ENCODE data around the gene WWC2.
A peak's percentile ranks its signal among the peaks of the same experiment; 100 is the strongest.
"Not testable (repeated sequence)": the region's sequence is repeated elsewhere in the genome, so short reads cannot be mapped to it uniquely, and the experiment has no call there.

Gene WWC2

DNA sequence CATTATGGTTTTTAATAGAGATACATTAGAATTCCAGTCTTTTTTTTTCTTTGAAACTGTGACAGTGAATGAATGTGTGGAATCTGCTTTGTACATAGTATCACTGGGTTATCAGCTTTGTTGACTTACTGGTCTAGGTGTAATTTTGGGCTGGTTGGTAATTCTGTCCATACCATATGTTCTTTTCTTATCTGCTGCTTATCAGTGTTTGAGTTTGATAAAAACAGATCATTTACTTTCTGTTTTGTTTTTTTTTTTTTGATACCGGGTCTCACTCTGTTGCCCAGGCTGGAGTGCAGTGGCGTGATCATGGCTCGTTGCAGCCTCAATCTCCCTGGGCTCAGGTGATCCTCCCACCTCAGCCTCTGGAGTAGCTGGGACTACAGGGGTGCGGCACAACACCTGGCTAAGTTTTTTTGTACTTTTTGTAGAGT is 12.4 kb downstream of the WWC2 start:
- H3K4me3 ChIP-seq, result no peak overlapping the region
- peaks cover 27% of the 10 kb centered on the region for H3K4me1 ChIP-seq
- DNase-seq (ENCODE audit: low spot score in 2 of 2), result no peak
- in situ Hi-C loops (cut with MboI; ENCODE audit: low sequenced_read_pairs), result no loop called here
- H3K9me3 ChIP-seq, result no peaks in the 10 kb centered on the region
- H3K36me3 ChIP-seq (replicated peaks), result no peaks in the 10 kb centered on the region; the same call in none of the 2 replicates
- H3K27me3 ChIP-seq (ENCODE audit: low read depth), result no peaks in the 10 kb centered on the region

DNA sequence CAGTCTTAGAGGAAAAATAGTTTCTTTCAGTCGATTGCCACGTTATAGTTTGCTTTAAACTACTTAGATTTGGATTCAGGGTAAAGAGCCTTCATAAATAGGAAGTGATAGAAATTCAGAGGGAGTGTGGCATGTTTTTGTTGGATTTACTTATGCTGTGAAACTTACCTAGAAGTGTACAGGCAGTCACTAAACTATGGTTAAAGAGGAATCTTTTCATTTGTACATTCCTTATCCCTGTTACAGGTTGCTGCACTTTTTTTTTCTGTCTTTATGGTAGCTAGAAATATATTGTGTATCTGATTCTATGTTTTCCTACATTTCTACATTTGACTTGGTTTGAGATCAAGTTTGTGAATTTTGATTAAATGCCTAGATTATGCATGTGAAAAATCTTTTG is 19.1 kb downstream of the WWC2 start:
- H3K4me3 ChIP-seq, result no peak overlapping the region
- peak in 1 of 2 experiments; percentile 49 for DNase-seq (ENCODE audit: low spot score in 2 of 2)
- peaks cover 54% of the 10 kb centered on the region for H3K4me1 ChIP-seq
- H3K36me3 ChIP-seq (replicated peaks), result no peaks in the 10 kb centered on the region
- in situ Hi-C loops (cut with MboI; ENCODE audit: low sequenced_read_pairs), result no loop called here
- no peaks in the 10 kb centered on the region for H3K9me3 ChIP-seq
- H3K27me3 ChIP-seq (ENCODE audit: low read depth), result no peaks in the 10 kb centered on the region

DNA sequence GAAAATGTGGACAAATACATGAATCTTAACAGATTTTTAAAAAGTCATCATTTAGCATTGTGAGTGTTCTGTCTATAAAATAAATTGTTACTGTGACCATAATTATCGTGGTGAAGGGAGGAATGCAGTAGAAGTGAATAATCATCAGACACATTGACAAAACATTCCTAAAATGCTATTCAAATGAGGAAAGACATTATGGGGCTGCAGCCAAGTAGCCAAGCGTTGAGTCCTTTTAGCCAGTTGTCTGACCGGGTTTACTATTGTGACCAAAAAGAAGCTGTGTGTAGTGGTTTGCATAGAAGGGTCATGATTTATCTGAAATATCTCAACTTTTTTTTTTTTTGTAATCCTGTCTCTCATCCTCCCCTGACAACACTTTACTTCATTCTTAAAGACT is 19.5 kb downstream of the WWC2 start:
- Histone ChIP-seq H3K27me3 (ENCODE audit: low read depth) (no peaks in the 10 kb centered on the region), H3K4me3 (no peak overlapping the region), H3K4me1 (peaks cover 54% of the 10 kb centered on the region), H3K9me3 (no peaks in the 10 kb centered on the region), H3K36me3 (replicated peaks) (no peaks in the 10 kb centered on the region)
- peak; percentile 69 to 95 for DNase-seq (ENCODE audit: low spot score in 2 of 2)
- in situ Hi-C loops (cut with MboI; ENCODE audit: low sequenced_read_pairs), result no loop called here

- H3K27me3 ChIP-seq (ENCODE audit: low read depth); H3K36me3 ChIP-seq (replicated peaks); H3K9me3 ChIP-seq; H3K4me3 ChIP-seq; DNase-seq (ENCODE audit: low spot score in 2 of 2); in situ Hi-C loops (cut with MboI; ENCODE audit: low sequenced_read_pairs): not testable (repeated sequence)
- peaks cover 30% of the 10 kb centered on the region for H3K4me1 ChIP-seq
Observed at GRCh38 chr4:183121660-183122059, 22.6 kb downstream of the WWC2 start.

GRCh38 chr4:183124228-183124627 is 25.2 kb downstream of the WWC2 start:
- H3K4me3 ChIP-seq, result no peak overlapping the region
- H3K9me3 ChIP-seq, result no peaks in the 10 kb centered on the region
- H3K27me3 ChIP-seq (ENCODE audit: low read depth), result no peaks in the 10 kb centered on the region
- peaks cover 15% of the 10 kb centered on the region for H3K4me1 ChIP-seq
- DNase-seq (ENCODE audit: low spot score in 2 of 2), result no peak
- no peaks in the 10 kb centered on the region for H3K36me3 ChIP-seq (replicated peaks)
- in situ Hi-C loops (cut with MboI; ENCODE audit: low sequenced_read_pairs), result no loop called here

DNA sequence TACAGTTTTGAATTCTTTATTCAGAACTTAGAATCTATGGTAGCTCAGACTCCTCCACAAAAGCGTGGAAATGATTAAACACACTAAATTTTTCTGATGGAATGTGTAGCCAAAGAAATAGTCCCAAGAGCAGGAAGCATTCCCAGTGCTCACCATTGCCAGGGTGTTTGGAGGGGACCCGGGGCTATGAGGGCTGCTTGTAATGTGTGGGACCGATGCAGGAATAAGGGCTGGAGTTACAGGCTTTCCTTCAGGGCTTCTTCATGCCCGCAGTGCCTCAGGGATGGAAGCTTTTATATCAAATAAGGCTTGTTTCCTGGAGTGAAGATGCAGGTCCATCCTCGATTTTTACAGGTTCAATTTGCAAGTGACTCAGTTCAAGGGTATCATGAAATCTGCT is 25.8 kb downstream of the WWC2 start:
- in situ Hi-C loops (cut with MboI; ENCODE audit: low sequenced_read_pairs), result no loop called here

DNA sequence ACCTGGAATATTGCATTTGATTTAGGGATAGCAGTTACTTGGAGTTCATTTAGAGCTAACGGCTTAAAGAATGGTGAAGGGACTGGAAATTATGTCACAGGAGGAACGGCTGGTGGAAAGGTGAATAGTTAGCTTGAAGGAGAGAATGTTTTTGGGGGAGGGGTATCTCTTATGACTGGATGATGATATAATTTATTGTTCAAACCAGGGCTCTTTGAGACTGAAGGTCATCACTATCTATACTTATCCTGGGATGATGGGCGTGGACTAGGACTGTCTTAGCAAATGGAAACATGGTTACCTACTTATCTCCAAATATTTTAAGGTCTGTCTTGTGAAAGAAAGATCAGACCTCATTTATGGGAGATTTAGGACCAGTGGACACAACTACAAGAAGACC is 30.1 kb downstream of the WWC2 start:
- in situ Hi-C loops (cut with MboI; ENCODE audit: low sequenced_read_pairs), result no loop called here
- Histone ChIP-seq H3K9me3 (no peaks in the 10 kb centered on the region), H3K27me3 (ENCODE audit: low read depth) (no peaks in the 10 kb centered on the region), H3K4me3 (no peak overlapping the region), H3K36me3 (replicated peaks) (no peaks in the 10 kb centered on the region), H3K4me1 (peaks cover 22% of the 10 kb centered on the region)
- DNase-seq (ENCODE audit: low spot score in 2 of 2), result no peak

More for the DNA sequence above, 25.8 kb downstream of the WWC2 start:
- Histone ChIP-seq H3K27me3 (ENCODE audit: low read depth) (no peaks in the 10 kb centered on the region), H3K4me1 (peaks cover 14% of the 10 kb centered on the region), H3K36me3 (replicated peaks) (no peaks in the 10 kb centered on the region), H3K4me3 (no peak overlapping the region), H3K9me3 (no peaks in the 10 kb centered on the region)
- no peak for DNase-seq (ENCODE audit: low spot score in 2 of 2)

DNA sequence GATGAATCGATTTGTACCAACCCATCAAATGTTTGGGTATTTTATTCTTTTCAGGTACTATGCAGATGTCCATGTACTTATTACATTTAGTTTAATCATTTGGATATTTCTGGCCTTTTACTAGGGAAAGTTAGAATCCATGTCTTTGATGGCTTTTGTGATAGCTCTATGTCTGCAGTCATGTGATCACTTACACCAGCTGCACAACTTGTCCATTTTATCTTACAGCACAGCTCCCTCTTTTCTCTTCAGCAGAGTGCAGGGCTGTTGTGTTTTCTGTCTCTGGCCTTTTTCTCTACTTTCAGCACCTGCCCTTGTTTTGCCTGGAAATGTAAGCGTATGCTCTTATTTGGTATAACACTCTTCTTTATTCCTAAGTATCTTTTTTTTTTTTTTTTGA is 30.6 kb downstream of the WWC2 start:
- Histone ChIP-seq H3K27me3 (ENCODE audit: low read depth) (no peaks in the 10 kb centered on the region), H3K4me3 (no peak overlapping the region), H3K4me1 (peaks cover 22% of the 10 kb centered on the region), H3K36me3 (replicated peaks) (no peaks in the 10 kb centered on the region), H3K9me3 (no peaks in the 10 kb centered on the region)
- in situ Hi-C loops (cut with MboI; ENCODE audit: low sequenced_read_pairs), result no loop called here
- no peak for DNase-seq (ENCODE audit: low spot score in 2 of 2)

DNA sequence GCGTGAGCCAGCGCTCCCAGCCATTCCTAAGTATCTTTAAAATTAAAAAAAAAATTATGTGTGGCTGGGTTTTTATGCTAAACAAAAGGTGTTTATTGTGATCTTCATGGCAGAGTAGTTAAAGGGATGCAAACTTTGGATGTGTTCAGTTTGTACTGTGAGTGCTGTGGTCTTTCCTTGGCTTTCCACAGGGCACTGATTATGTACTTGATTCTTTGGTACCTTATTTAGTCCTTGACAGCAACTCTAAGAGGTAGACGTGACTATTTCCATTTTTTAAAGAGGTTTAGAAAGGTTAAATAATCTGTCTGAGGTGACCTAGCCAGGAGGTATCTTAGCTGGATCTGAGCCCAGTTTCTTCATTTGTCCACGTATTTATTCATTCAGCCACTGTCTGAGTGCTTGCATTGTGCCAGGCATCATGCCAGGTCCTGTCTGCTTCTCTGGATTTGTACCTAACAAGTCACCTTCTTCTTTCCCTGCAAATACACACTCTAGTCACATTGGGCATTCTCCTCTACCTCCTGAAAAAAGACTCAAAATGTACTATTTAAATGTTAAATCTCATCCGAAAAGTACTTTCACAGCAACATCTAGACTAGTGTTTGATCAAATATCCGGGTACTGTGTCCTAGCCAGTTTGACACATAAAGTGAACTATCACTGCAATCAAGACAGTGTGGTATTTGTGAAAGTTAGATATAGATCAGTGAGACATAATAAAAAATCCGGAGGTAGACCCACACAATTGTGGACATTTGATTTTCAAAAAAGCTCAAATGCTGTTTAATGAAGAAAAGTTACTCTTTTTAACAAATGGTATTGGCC is 31.5 kb downstream of the WWC2 start:
- in situ Hi-C loops (cut with MboI; ENCODE audit: low sequenced_read_pairs), result no loop called here
- peaks cover 22% of the 10 kb centered on the region for H3K4me1 ChIP-seq
- DNase-seq (ENCODE audit: low spot score in 2 of 2), result no peak
- H3K9me3 ChIP-seq, result no peaks in the 10 kb centered on the region
- no peak overlapping the region for H3K4me3 ChIP-seq
- no peaks in the 10 kb centered on the region for H3K36me3 ChIP-seq (replicated peaks)
- H3K27me3 ChIP-seq (ENCODE audit: low read depth), result no peaks in the 10 kb centered on the region

- peak in 1 of 2 experiments; percentile 44 for DNase-seq (ENCODE audit: low spot score in 2 of 2)
- in situ Hi-C loops (cut with MboI; ENCODE audit: low sequenced_read_pairs), result no loop called here
Observed at GRCh38 chr4:183132081-183132480, 33.0 kb downstream of the WWC2 start.

GRCh38 chr4:183132865-183133264 is 33.8 kb downstream of the WWC2 start:
- H3K4me1 ChIP-seq, result peaks cover 22% of the 10 kb centered on the region
- H3K9me3 ChIP-seq, result no peaks in the 10 kb centered on the region
- no peaks in the 10 kb centered on the region for H3K27me3 ChIP-seq (ENCODE audit: low read depth)
- no peak overlapping the region for H3K4me3 ChIP-seq
- no peaks in the 10 kb centered on the region for H3K36me3 ChIP-seq (replicated peaks)
- in situ Hi-C loops (cut with MboI; ENCODE audit: low sequenced_read_pairs), result no loop called here
- DNase-seq (ENCODE audit: low spot score in 2 of 2), result no peak

More at GRCh38 chr4:183132081-183132480, 33.0 kb downstream of the WWC2 start:
- no peaks in the 10 kb centered on the region for H3K36me3 ChIP-seq (replicated peaks)
- H3K9me3 ChIP-seq, result no peaks in the 10 kb centered on the region
- no peak overlapping the region for H3K4me3 ChIP-seq
- H3K4me1 ChIP-seq, result peaks cover 22% of the 10 kb centered on the region
- H3K27me3 ChIP-seq (ENCODE audit: low read depth), result no peaks in the 10 kb centered on the region

DNA sequence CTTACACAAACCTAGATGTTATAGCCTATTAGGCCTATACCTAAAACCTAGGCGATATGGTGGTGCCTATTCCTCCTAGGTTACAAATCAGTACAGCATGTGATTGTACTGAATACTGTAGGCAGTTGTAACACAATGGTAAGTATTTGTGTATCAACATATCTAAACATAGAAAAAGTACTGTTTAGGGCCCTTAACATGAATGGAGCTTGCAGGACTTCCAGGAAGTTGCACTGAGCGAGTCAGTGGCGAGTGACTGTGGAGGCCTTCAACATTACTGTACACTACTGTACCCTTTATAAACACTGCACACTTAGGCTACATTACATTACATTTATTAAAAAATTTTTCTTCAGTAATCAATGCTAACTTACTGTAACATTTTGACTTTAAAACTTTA is 37.8 kb downstream of the WWC2 start:
- H3K4me1 ChIP-seq, result peaks cover 14% of the 10 kb centered on the region
- no peak overlapping the region for H3K4me3 ChIP-seq
- no peaks in the 10 kb centered on the region for H3K27me3 ChIP-seq (ENCODE audit: low read depth)
- H3K36me3 ChIP-seq (replicated peaks), result no peaks in the 10 kb centered on the region
- in situ Hi-C loops (cut with MboI; ENCODE audit: low sequenced_read_pairs), result no loop called here
- H3K9me3 ChIP-seq, result no peaks in the 10 kb centered on the region
- no peak for DNase-seq (ENCODE audit: low spot score in 2 of 2)

DNA sequence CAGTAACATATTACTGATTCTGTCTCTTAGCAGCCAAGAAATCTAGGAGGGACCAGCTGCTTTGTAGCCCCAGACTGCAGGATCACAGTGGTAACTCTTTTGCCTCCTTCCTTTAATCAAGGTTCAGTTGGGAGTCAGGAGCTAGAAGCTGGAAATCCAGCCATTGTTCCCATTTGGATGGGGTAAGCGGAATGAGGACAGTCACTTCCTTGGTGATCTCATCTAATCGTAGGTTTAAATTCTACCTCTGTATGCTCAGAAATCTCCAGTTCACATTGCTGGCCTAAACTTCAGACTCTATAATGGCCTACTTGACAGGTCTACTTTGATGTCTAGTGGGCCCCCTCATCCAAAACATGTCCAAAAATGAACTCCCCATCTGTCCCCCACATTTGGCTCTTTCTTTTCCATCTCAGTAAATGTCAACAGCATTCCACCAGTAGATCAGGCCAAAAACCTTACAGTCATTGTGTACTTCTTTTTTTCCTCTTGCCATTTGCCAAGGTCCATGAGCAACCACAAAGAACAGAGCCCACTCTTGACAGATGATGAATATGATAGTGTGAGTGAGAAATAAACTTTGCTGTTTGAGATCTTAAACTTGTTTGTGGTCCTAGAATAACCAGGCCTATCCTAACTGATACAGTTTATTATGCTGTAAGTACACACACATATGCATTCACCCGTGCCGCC is 40.1 kb downstream of the WWC2 start:
- H3K4me3 ChIP-seq, result no peak overlapping the region
- no peak for DNase-seq (ENCODE audit: low spot score in 2 of 2)
- in situ Hi-C loops (cut with MboI; ENCODE audit: low sequenced_read_pairs), result no loop called here
- H3K4me1 ChIP-seq, result peaks cover 22% of the 10 kb centered on the region
- no peaks in the 10 kb centered on the region for H3K9me3 ChIP-seq
- no peaks in the 10 kb centered on the region for H3K27me3 ChIP-seq (ENCODE audit: low read depth)
- H3K36me3 ChIP-seq (replicated peaks), result no peaks in the 10 kb centered on the region

- DNase-seq (ENCODE audit: low spot score in 2 of 2), result no peak
- peaks cover 22% of the 10 kb centered on the region for H3K4me1 ChIP-seq
- in situ Hi-C loops (cut with MboI; ENCODE audit: low sequenced_read_pairs), result no loop called here
- H3K36me3 ChIP-seq (replicated peaks), result no peaks in the 10 kb centered on the region
- no peak overlapping the region for H3K4me3 ChIP-seq
- H3K9me3 ChIP-seq, result no peaks in the 10 kb centered on the region
- no peaks in the 10 kb centered on the region for H3K27me3 ChIP-seq (ENCODE audit: low read depth)
Observed at GRCh38 chr4:183139972-183140570, 41.0 kb downstream of the WWC2 start.
